ENCODE results near the gene IDH1. TPM values are rescaled to one million over a fixed set of nuclear protein-coding genes. Genes with fewer than 3 reads are reported as not detected.

Gene IDH1
- total and polyA plus RNA-seq, 2 of the 8 experiments (the other 6 are each of a cell fraction or from before 2014, with no cell fraction given) = 174 to 398 TPM

- CTCF ChIA-PET (ENCODE audit: partially characterized antibody) = interaction anchor here (1.3 to 1.7 kb wide), 2 partner anchors 10 to 28 kb away, joined by 3 to 9 read pairs; no protein-coding TSS in a partner anchor
Measured at GRCh38 chr2:208204166-208204565, 50.7 kb downstream of the IDH1 start.

More at GRCh38 chr2:208204166-208204565, 50.7 kb downstream of the IDH1 start:
- DNase-seq (ENCODE audit: low read depth in 1 of 2, low spot score in 2 of 2) (no peak), FAIRE-seq (no peak)
- Histone ChIP-seq H3K9me3 (ENCODE audit: insufficient read depth in 2 of 2, low read depth in 1 of 2, low read length in 1 of 2) (no peaks in the 10 kb centered on the region), H3K36me3 (ENCODE audit: control insufficient read depth in 2 of 4, insufficient read depth in 4 of 4, low read length in 3 of 4) (no peaks in the 10 kb centered on the region), H2AK5ac (ENCODE audit: low read depth, low read length) (no peak overlapping the region), H3K79me2 (ENCODE audit: control insufficient read depth in 1 of 2, insufficient read depth in 2 of 2, low read length in 2 of 2) (no peaks in the 10 kb centered on the region), H2BK5ac (ENCODE audit: low read depth, low read length) (no peak overlapping the region), H3K4me1 (replicated peaks in 1 of 4; ENCODE audit: control insufficient read depth in 3 of 4, insufficient read depth in 4 of 4, low read length in 3 of 4) (no peaks in the 10 kb centered on the region), H4K5ac (ENCODE audit: insufficient read length, low read depth, low read length) (no peak overlapping the region), H2BK20ac (ENCODE audit: low read length) (no peak overlapping the region), H2BK15ac (ENCODE audit: low read length) (no peak overlapping the region), H3K4me3 (ENCODE audit: extremely low read depth in 1 of 4, insufficient read depth in 2 of 4, low read depth in 3 of 4, low read length in 4 of 4) (no peak overlapping the region), H3K23me2 (ENCODE audit: low read depth, low read length) (no peaks in the 10 kb centered on the region; the same call in 1 of the 2 replicates), H3K4ac (replicated peaks; ENCODE audit: insufficient read length, low read depth, low read length) (no peak overlapping the region), H3K56ac (replicated peaks; ENCODE audit: insufficient read length, low read depth, low read length) (no peak overlapping the region), H3K79me1 (ENCODE audit: low read depth, low read length) (no peaks in the 10 kb centered on the region), H4K91ac (replicated peaks; ENCODE audit: insufficient read length, low read length) (no peak overlapping the region), H3K27me3 (replicated peaks in 1 of 4; ENCODE audit: control insufficient read depth in 3 of 4, extremely low read depth in 1 of 4, insufficient read depth in 3 of 4, low read length in 3 of 4) (no peaks in the 10 kb centered on the region), H2BK120ac (replicated peaks; ENCODE audit: low read depth, low read length) (no peak overlapping the region), H3K23ac (ENCODE audit: insufficient read length) (no peak overlapping the region), H4K20me1 (replicated peaks in 1 of 2; ENCODE audit: control insufficient read depth in 1 of 2, insufficient read depth in 2 of 2, low read length in 2 of 2) (no peaks in the 10 kb centered on the region), H3K4me2 (ENCODE audit: insufficient read depth in 1 of 2, low read depth in 2 of 2, low read length in 2 of 2) (no peak overlapping the region), H4K8ac (ENCODE audit: extremely low read depth, insufficient read depth, low read length) (no peak overlapping the region), H2BK12ac (ENCODE audit: low read depth, low read length) (no peak overlapping the region), H3K18ac (ENCODE audit: extremely low read depth, low read length) (no peak overlapping the region), H2AFZ (ENCODE audit: low read length) (no peak overlapping the region), H3K14ac (ENCODE audit: insufficient read length) (no peak overlapping the region), H3K9ac (replicated peaks in 1 of 4; ENCODE audit: extremely low read depth in 1 of 4, low read depth in 3 of 4, low read length in 3 of 4) (no peak overlapping the region), H3K27ac (ENCODE audit: low read depth, low read length) (no peak overlapping the region)
- no peak for TF ChIP-seq EZH2 (IDR thresholded peaks at IDR 0.05; ENCODE audit: low read depth, low read length, severe bottlenecking)
- no peak for TF ChIP-seq USF2 (IDR thresholded peaks at IDR 0.05; ENCODE audit: low read length)
- no peak for TF ChIP-seq RAD21 (IDR thresholded peaks at IDR 0.05 in 1 of 2, conservative IDR thresholded peaks at IDR 0.05 in 1 of 2; ENCODE audit: low read depth in 2 of 2, low read length in 2 of 2)
- TF ChIP-seq TAF7 (optimal IDR thresholded peaks at IDR 0.05; ENCODE audit: borderline replicate concordance, low read depth, low read length) = no peak
- no peak for TF ChIP-seq SIX5 (IDR thresholded peaks at IDR 0.05; ENCODE audit: low read depth, low read length)
- no peak for TF ChIP-seq POLR2AphosphoS5 (IDR thresholded peaks at IDR 0.05; ENCODE audit: low read depth, low read length)
- TF ChIP-seq YY1 (IDR thresholded peaks at IDR 0.05; ENCODE audit: low read depth, low read length) = no peak
- no peak for TF ChIP-seq BRCA1 (IDR thresholded peaks at IDR 0.05; ENCODE audit: low read depth, low read length)
- no peak for TF ChIP-seq TEAD4 (IDR thresholded peaks at IDR 0.05; ENCODE audit: low read depth, low read length)
- TF ChIP-seq MAX (IDR thresholded peaks at IDR 0.05) = no peak
- no peak for TF ChIP-seq POU5F1 (IDR thresholded peaks at IDR 0.05; ENCODE audit: low read depth, low read length)
- no peak for TF ChIP-seq ASH2L (IDR thresholded peaks at IDR 0.05; ENCODE audit: low read length)
- no peak for TF ChIP-seq SP2 (IDR thresholded peaks at IDR 0.05; ENCODE audit: low read length)
- no peak for TF ChIP-seq POLR2A (IDR thresholded peaks at IDR 0.05; ENCODE audit: control extremely low read depth in 1 of 2, low read depth in 2 of 2, low read length in 2 of 2)
- 87% methylated on average over 5 of the region's 5 CpGs; no CpG with 5 or more reads in 1 of the 2 experiments for WGBS, 2 experiments (ENCODE audit: extremely low coverage in 1 of 2, insufficient coverage in 1 of 2, insufficient read length in 1 of 2, insufficient replicate concordance in 2 of 2, low coverage in 1 of 2, low lambda C conversion rate in 2 of 2, missing lambda C conversion rate in 1 of 2)
- POLR2A ChIA-PET (ENCODE audit: partially characterized antibody) = interaction anchor here (0.9 kb wide), 1 partner anchor 29 kb away, joined by 3 read pairs; no protein-coding TSS in a partner anchor

Measured in H1 (cell line).